ENCODE data around the gene ZNF182. TPM values are rescaled to one million over a fixed set of nuclear protein-coding genes. Genes with fewer than 3 reads are reported as not detected.
"Not testable (repeated sequence)": the region's sequence is repeated elsewhere in the genome, so short reads cannot be mapped to it uniquely, and the experiment has no call there.

The ZNF182 gene
- total RNA-seq, 4 donors from 2014 or later, result 1.4 to 2.2 (median 2.0) TPM

DNA sequence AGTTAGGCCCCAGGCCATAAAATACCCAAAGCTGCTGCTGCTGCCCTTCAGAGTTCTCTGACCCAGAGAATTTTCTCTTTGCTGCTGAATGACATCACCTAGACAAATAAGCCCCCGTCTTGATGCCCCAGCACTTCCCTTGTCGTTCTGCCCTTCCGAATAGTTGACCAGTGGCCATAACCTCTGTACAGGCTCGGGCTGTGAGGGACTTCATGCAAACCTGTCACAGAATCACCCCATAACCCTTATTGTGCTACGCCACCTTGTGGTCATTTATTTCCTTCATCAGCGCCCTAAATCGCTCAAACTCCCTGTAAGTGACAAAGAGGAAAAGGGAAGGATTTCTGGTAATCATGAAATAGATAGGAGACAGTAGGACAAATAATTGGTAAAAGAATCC lies 21.8 kb upstream of the ZNF182 start:
- intact Hi-C loops (cut with DNase I; ENCODE audit: low total_unique reads) (loop anchor here (5.0 to 10.0 kb wide), 4 partner anchors 173 to 779 kb away; partner anchors contain the start of genes ARAF, ELK1, HDAC6 and UXT), in situ Hi-C loops (cut with MboI; ENCODE audit: low sequenced_read_pairs in 4 of 4) (loop anchor here (10.0 to 25.0 kb wide), 2 partner anchors 163 to 191 kb away; partner anchors contain the start of gene ZNF81 (in 3 of the 4))
- H3K4me3 ChIP-seq, result no peak overlapping the region
- no peaks in the 10 kb centered on the region for H3K36me3 ChIP-seq
- no peaks in the 10 kb centered on the region for H3K27me3 ChIP-seq
- TF ChIP-seq POLR2A (IDR thresholded peaks at IDR 0.05), result no peak
- TF ChIP-seq, protein P1, sequence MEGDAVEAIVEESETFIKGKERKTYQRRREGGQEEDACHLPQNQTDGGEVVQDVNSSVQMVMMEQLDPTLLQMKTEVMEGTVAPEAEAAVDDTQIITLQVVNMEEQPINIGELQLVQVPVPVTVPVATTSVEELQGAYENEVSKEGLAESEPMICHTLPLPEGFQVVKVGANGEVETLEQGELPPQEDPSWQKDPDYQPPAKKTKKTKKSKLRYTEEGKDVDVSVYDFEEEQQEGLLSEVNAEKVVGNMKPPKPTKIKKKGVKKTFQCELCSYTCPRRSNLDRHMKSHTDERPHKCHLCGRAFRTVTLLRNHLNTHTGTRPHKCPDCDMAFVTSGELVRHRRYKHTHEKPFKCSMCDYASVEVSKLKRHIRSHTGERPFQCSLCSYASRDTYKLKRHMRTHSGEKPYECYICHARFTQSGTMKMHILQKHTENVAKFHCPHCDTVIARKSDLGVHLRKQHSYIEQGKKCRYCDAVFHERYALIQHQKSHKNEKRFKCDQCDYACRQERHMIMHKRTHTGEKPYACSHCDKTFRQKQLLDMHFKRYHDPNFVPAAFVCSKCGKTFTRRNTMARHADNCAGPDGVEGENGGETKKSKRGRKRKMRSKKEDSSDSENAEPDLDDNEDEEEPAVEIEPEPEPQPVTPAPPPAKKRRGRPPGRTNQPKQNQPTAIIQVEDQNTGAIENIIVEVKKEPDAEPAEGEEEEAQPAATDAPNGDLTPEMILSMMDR (IDR thresholded peaks at IDR 0.05 in 4 of 5, conservative IDR thresholded peaks at IDR 0.05 in 1 of 5), result peak in 4 of 5 experiments; percentile 21 to 62 (median 54)
- DNase-seq (peak in 1 of 2 donors; percentile 4), ATAC-seq (peak; percentile 50 to 54)
- H3K27ac ChIP-seq, result no peak overlapping the region
- no peaks in the 10 kb centered on the region for H3K9me3 ChIP-seq
- peaks cover 0 to 4% of the 10 kb centered on the region in 2 donors for H3K4me1 ChIP-seq

DNA sequence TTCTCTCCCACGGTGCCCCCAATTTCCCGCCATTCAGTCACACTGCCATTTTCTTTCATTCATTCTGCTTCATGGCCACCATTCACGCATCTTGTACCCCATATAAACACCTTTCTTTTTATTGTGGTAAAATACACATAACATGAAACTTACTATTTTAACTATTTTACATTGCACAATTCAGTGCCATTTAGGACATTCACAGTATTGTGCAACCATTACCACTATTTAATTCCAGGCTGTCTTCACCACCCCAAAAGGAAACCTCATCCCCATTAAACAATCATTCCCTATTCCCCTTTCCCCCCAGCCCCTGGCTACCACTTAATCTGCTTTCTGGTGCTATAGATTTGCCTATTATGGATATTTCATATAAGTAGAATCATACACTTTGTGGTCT lies 18.9 kb upstream of the ZNF182 start:
- in situ Hi-C loops (cut with MboI; ENCODE audit: low sequenced_read_pairs in 4 of 4), result loop anchor here in 3 of 4 donors (10.0 kb wide), 1 partner anchor 188 kb away; the partner anchor contains the start of gene ZNF81 (in 3 of the 3)

DNA sequence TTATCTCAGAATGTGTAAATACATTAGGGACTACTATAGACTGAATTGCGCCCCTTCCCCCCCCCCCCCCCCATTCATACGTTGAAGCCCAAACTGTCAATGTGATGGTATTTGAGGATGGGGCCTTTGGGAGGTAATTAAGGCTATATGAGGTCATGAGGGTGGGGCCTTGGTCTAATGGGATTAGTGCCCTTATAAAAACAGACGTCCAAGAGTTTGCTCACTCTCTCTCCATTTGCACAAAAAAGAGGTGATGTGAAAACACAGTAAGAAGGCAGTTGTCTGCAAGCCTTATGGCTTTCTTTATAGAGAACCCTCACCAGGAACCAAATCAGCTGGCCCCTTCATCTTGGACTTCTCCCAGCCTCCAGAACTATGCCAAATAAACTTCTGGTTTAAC lies 18.3 kb upstream of the ZNF182 start:
- peaks cover 0 to 4% of the 10 kb centered on the region in 2 donors for H3K4me1 ChIP-seq
- TF ChIP-seq, protein P1 (IDR thresholded peaks at IDR 0.05 in 4 of 5, conservative IDR thresholded peaks at IDR 0.05 in 1 of 5), result no peak
- TF ChIP-seq POLR2A (IDR thresholded peaks at IDR 0.05), result no peak
- no peak for DNase-seq
- intact Hi-C loops (cut with DNase I; ENCODE audit: low total_unique reads), result loop anchor here (5.0 to 10.0 kb wide), 3 partner anchors 367 to 830 kb away; partner anchors contain the start of genes ELK1, HDAC6, UBA1 and UXT
- no peaks in the 10 kb centered on the region for H3K36me3 ChIP-seq
- H3K27ac ChIP-seq, result peak overlapping the region in 1 of 4 donors; percentile 91
- no peak overlapping the region for H3K4me3 ChIP-seq
- no peaks in the 10 kb centered on the region for H3K27me3 ChIP-seq
- in situ Hi-C loops (cut with MboI; ENCODE audit: low sequenced_read_pairs in 4 of 4), result loop anchor here in 3 of 4 donors (10.0 kb wide), 1 partner anchor 187 kb away; the partner anchor contains the start of gene ZNF81 (in 3 of the 3)
- ATAC-seq, result no peak
- no peaks in the 10 kb centered on the region for H3K9me3 ChIP-seq

More for the DNA sequence above, 18.9 kb upstream of the ZNF182 start:
- no peak for TF ChIP-seq POLR2A (IDR thresholded peaks at IDR 0.05)
- TF ChIP-seq, protein P1 (IDR thresholded peaks at IDR 0.05 in 4 of 5, conservative IDR thresholded peaks at IDR 0.05 in 1 of 5), result no peak
- ATAC-seq (no peak), DNase-seq (no peak)
- Histone ChIP-seq H3K4me1 (peaks cover 0 to 4% of the 10 kb centered on the region in 2 donors), H3K27me3 (no peaks in the 10 kb centered on the region), H3K4me3 (no peak overlapping the region), H3K27ac (no peak overlapping the region), H3K36me3 (no peaks in the 10 kb centered on the region), H3K9me3 (no peaks in the 10 kb centered on the region)
- intact Hi-C loops (cut with DNase I; ENCODE audit: low total_unique reads), result loop anchor here (5.0 to 10.0 kb wide), 3 partner anchors 368 to 830 kb away; partner anchors contain the start of genes ELK1, HDAC6, UBA1 and UXT

DNA sequence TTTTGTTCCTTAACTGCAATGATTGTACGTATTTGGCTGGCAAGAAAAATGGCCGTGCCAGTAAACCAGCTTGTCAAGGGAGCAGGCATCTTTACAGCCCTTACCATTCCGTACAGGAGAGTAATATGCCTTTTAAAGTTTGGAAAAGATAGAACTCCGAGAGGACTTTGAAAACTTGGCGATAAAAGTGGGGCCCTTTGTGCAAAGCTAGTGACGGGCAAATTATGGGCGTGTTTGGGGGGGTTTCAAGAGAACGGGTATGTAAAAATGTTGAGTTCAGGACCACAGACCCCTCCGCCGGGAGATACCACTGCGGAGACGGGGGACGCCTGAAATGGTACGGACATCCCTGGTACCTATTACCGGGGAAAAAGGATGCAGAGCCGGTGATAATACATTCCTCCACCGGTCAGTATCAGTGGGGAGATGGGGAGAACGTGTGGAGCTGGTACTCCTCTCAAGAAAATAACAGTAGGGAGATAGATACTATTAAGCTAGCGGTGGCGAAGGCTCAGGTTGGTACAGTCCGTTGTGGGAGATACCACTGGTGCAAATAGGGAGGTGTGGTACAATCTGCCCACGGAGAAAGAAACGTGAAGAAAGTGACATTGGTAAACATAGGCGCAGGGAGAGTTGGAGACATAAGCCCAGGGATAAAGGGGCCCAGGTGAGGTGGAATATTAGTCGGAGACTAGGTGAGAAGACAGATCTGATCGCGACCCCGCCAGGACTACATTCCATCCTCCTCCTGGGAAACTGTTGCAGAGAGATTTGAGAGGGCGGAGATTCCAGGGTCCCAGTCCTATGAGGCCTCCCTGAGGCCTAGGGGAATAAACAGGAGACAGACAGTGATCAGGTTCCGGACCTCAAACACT lies 17.5 kb upstream of the ZNF182 start:
- intact Hi-C loops (cut with DNase I; ENCODE audit: low total_unique reads) (loop anchor here (5.0 to 10.0 kb wide), 3 partner anchors 366 to 829 kb away; partner anchors contain the start of genes ELK1, HDAC6, UBA1 and UXT), in situ Hi-C loops (cut with MboI; ENCODE audit: low sequenced_read_pairs in 4 of 4) (loop anchor here in 3 of 4 donors (10.0 kb wide), 1 partner anchor 186 kb away; the partner anchor contains the start of gene ZNF81 (in 3 of the 3))
- Histone ChIP-seq H3K36me3 (no peaks in the 10 kb centered on the region), H3K4me1 (peaks cover 0 to 4% of the 10 kb centered on the region in 2 donors), H3K4me3 (peak overlapping the region; percentile 61 to 68 (median 64)), H3K9me3 (no peaks in the 10 kb centered on the region), H3K27ac (peak overlapping the region; percentile 82 to 91 (median 86)), H3K27me3 (no peaks in the 10 kb centered on the region)
- no peak for TF ChIP-seq POLR2A (IDR thresholded peaks at IDR 0.05)
- TF ChIP-seq, protein P1 (IDR thresholded peaks at IDR 0.05 in 4 of 5, conservative IDR thresholded peaks at IDR 0.05 in 1 of 5), result no peak
- DNase-seq, result peak; percentile 32 to 60
- peak; percentile 90 for ATAC-seq

DNA sequence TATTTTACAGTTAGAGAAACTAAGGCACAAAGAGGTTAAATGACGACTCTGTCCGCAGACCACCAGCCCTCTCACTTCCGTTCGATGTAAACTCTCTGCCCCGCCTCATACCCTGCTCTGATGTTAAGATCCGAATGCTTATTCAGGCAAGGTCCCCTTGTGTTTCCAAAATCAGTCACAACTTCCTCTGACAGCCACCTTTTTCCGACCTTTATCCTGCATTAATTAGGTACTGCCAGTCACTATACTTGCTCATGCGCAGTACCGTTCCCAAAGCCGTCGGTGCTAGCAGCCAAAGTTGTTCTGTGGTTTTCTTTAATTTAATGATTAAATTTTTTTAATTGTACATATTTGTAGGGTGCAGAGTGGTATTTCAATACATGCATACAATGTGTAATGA lies 16.7 kb upstream of the ZNF182 start:
- DNase-seq, H3K4me1 ChIP-seq, H3K27me3 ChIP-seq, H3K36me3 ChIP-seq, H3K9me3 ChIP-seq, ATAC-seq: not testable (repeated sequence)
- H3K27ac ChIP-seq, result peak overlapping the region in 2 of 4 donors; percentile 82 to 91
- in situ Hi-C loops (cut with MboI; ENCODE audit: low sequenced_read_pairs in 4 of 4), result loop anchor here in 3 of 4 donors (10.0 kb wide), 1 partner anchor 186 kb away; the partner anchor contains the start of gene ZNF81 (in 3 of the 3)
- peak overlapping the region in 3 of 4 donors; percentile 61 to 67 (median 61) for H3K4me3 ChIP-seq
- intact Hi-C loops (cut with DNase I; ENCODE audit: low total_unique reads), result loop anchor here (5.0 to 10.0 kb wide), 3 partner anchors 366 to 828 kb away; partner anchors contain the start of genes ELK1, HDAC6, UBA1 and UXT

DNA sequence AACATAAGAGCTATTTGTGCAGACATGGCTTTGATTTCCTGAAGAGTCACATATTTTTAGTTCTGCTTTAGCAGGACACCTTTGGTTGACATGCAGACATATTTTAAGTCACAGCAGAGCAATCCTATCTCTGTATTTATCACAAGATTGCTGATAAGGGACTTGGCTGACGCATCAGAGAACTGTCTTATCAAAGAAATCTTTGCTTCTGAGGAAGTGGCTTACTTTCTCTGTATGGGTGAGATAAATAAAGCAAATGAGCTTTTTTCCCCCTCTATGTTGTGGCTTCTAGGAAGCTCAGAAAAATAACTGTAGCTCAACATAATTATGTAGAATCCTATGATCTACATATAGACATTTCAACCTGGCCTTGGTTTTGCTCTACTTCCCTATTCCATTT lies 16.1 kb upstream of the ZNF182 start:
- intact Hi-C loops (cut with DNase I; ENCODE audit: low total_unique reads), result loop anchor here (5.0 to 10.0 kb wide), 3 partner anchors 365 to 828 kb away; partner anchors contain the start of genes ELK1, HDAC6, UBA1 and UXT
- H3K27me3 ChIP-seq, H3K4me1 ChIP-seq, H3K27ac ChIP-seq, H3K36me3 ChIP-seq, DNase-seq, H3K4me3 ChIP-seq, ATAC-seq, H3K9me3 ChIP-seq: not testable (repeated sequence)
- in situ Hi-C loops (cut with MboI; ENCODE audit: low sequenced_read_pairs in 4 of 4), result loop anchor here in 3 of 4 donors (10.0 kb wide), 1 partner anchor 185 kb away; the partner anchor contains the start of gene ZNF81 (in 3 of the 3)

All from gastrocnemius medialis (tissue), 4 donors.